NCI-H69 (cell line): ENCODE results near the gene BRD1.
"Not testable (repeated sequence)": the region's sequence is repeated elsewhere in the genome, so short reads cannot be mapped to it uniquely, and the experiment has no call there.

Experiments
- DNase-seq: peaks from one replicate; lab custom pipeline; 2025; lab: John Stamatoyannopoulos, UW

BRD1 gene

DNA sequence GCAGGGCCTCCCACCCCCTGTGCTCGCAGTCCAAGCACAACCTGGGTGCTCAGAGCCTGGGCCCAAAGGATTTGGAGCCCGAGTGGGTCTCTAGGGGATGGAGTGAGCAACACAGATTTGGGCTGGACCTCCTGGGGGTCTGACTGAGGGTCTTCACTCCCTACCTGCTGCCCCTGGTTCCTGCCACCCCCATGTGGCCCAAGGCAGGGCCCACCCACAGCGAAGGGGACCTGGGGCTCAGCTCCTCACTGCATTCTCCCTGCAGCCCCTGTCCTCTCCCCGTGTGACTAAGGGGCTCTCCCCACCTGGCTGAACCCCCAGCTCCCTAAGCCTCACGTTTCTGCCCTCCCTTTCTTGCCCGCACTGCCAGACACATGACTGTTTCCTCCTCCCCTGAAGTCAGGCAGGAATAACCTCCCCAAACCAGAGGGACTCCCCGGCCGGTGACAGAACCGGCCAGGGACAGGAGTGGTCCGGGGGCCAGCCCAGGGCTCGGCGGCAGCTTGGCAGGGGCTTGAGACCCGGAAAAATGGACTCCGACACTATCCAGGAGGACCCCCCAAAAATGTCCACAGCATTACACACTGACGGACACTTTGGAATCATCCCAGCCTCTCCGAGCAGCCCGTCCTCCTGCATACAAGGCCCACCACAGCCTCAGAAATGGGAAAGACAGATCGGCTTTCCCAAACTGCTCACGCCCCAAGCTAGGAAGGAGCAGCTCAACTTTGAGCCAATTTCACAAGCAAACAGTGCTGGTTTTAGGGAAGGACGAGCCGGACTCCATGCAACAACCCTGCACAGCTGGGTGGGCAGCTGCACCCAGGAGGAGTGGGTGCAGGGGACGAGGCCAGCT is 57.8 kb downstream of the BRD1 start:
- DNase-seq: no peak

DNA sequence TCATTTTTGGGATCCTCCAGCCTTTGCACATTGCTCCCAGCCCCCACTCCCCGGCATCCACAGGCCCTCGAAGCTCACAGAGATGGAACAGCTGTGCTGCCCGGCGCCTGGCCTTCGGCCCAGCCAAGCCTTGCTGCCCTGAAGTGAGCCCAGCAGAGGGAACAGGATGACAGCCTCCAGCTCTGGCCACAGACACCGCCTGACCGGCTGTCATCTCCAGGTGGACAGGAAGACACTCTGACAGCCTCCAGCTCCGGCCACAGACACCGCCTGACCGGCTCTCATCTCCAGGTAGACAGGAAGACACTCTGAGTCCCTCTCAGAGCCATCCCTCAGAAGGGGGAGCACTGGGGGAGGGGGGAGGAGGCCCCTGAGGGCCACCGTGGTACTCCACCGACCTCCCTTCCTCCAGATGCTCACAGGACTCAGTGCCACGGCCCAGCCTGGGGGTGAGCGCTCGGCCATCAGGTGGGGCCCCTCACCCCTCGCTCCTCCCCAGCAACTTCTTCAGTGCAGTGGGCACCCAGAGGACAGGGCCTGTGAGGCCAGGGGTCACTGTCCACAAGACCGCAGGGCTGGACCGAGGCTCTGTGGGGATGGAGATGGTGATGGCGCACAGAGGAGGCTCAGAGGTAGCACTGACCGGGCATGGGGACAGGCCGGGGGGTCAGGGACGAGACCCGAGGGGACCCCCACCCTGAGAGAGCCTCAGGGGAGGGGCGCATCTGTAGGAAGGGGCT is 58.6 kb downstream of the BRD1 start:
- no peak for DNase-seq

DNA sequence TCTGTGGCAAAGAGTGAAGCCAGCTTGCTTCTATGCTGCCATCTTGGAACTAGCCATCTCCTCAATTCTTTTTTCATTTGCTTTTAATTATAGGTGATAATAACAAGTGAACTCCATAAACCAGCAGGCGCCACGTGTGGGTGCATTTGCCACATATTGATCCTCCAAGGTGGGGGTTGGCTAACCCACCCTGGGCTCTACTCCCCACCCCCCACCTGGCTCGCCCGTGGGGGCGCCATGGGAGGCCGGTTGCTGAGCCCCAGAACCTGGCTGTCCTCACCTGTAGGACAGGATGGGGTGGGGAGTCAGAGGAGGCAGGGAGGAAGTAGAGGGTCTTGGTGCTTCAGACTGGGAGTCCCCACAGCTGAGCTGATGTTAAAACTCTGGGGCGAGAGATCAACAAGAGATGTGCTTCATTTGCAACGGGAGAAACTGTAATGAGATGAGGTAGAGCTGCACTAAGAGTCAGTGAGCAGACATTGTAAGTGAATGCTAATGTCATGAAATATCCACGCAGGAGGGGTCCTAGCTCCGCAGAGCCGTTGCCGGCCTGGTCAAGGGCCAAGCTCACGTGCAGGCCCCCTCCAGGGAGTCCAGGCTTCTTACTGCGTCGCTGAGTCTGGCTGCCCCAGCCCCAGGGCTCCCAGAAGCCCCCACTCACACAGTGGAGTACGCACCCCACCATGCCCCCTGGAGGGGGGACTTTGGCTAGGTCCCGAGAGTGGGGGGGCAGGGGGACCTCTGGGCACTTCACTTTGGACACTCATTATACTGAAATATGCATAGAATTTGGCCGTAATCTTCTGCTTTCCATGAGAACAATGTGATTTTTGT is 59.4 kb downstream of the BRD1 start:
- DNase-seq: no peak

DNA sequence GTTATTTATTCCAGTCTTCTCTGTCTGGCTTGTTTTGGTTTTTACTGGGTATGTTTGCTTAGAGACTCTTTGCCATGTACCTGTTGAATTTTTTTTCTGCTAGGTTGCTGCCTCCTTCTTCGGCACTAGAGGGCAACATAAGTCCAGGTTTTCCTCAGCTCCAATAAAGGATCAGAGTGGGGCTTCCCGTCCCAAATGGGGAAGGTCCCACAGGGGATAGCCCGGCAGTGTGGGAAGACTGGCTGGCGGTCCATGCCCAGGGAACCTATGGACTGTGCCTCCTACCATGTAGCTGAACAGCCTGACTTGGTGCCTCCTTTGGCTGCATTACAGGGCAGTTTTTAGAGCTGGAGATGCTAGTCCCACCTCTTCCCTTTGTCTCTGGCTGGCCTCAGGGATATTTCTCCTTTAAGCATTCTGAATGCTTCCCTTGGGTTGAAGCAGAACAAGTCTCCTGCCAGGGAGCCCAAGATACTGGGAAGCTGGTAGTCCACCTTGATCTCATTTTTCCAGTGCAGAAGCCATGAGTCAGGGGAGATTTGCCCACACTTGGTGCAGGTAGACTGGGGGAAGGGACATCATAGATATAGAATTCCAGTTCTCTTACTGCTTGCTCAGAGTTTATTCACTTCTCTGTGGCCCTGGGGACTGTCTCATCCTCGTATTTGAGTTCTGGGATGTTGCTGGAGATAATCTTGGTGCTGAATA is 60.2 kb downstream of the BRD1 start:
- DNase-seq: peak; percentile 62

- peak; percentile 63 for DNase-seq
Observed at GRCh38 chr22:49765951-49766350, 61.7 kb downstream of the BRD1 start.

DNA sequence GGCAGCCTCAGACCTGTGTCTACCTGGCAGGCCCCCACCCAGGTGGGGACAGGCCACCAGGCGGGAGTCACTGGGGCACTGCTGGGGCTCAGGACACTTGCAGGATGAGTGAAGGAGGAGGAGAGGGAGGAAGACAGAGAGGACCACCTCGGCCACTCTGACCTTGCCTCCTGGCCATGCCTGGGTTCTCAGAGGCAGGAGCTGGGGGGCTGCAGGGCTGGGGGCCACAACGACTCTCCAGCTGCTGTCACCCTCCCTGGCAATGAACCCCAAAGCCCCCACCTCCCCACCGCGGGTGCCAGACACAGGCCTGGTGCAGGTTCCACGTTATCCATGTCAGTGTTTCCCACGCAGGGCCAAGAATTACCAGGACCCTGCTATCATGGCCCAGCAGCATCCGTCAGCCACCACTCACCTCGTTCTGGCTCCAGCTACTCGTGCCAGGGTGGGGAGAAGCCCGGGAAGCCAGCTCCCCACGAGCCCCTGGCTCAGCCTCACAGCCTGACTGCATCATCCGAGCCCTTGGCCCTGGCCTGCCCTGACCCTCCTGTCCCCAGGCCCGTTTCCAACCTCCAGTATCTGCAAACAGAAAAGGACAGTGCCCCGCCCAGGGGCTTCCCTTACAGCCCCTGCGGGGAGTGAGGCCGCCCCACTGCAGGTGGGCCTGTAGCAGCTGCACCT is 62.4 kb downstream of the BRD1 start:
- DNase-seq: peak; percentile 63

GRCh38 chr22:49764127-49764581 is 63.5 kb downstream of the BRD1 start:
- no peak for DNase-seq

GRCh38 chr22:49763696-49764095 is 64.0 kb downstream of the BRD1 start:
- DNase-seq: no peak

- DNase-seq: peak; percentile 11
Observed at GRCh38 chr22:49763138-49763537, 64.5 kb downstream of the BRD1 start.

DNA sequence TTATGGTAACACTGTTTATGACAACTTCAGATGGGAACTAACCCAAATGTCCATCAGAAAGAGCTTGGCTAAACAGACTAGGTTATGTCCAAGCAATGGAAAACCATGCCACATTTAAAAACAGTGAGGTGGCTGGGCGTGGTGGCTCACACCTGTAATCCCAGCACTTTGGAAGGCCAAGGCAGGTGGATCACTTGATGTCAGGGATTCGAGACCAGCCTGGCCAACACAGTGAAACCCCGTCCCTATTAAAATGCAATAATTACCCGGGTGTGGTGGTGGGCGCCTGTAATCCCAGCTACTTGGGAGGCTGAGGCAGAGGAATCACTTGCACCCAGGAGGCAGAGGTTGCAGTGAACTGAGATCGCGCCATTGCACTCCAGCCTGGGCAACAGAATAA is 65.1 kb downstream of the BRD1 start:
- not testable (repeated sequence) for DNase-seq

DNA sequence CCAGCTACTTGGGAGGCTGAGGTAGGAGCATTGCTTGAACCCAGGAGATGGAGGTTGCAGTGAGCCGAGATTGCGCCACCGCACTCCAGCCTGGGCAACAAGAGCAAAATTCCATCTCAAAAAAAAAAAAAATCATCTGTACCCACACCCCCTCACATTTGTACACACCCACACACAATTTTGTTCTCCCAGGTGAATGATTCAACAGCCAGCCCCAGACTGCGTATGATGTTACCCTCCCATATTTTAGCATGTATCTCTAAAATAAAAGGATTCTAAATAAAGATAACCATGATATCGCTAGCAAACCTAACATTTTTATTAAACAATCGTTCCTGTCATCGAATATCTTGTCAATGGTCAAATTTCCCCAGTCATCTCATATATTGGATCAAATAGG is 65.8 kb downstream of the BRD1 start:
- DNase-seq: no peak

DNA sequence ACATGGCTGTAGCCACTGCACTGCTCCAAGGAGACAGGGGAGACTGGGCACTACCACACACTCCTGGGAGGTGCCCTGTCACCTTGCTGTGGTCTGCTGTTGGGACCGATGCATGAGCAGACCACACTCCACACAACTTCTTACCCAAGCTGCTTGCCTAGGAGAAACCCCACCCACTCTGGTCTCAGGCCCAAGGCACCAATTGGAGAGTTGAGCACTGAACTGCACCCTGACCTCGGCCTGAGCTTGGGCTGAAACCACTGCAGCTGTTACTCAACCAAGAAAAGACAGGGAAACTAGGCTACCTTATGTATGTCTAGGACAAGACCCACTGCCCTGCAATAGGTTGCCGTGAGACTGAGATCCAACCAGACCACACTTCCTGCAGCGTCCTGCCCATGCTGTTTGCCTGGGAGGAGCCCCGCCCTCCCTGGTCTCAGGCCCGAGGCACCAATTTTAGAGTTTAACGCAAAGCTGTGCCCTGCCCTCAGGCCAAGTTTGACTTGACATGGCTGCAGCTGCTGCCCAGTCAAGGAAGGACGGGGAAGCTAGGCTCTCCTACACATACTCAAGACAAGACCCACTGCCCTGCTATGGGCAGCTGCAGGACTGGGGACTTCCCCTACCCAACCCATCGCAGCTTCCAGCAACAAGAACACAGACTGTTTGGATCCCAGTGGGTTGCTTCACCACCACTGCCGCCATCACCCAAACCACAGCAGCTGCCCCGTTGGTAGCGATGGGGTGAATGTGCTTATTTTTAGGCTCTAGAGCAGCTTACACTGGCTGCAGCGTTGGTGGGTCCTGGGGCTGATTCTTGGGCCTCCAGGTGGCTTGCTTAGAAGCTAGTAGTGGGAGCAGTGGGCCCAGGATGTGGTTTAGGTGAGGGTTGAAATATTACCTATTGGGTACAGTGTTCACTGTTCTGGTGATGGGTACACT is 66.8 kb downstream of the BRD1 start:
- peak; percentile 69 for DNase-seq

GRCh38 chr22:49760280-49760629 is 67.4 kb downstream of the BRD1 start:
- peak; percentile 94 for DNase-seq

DNA sequence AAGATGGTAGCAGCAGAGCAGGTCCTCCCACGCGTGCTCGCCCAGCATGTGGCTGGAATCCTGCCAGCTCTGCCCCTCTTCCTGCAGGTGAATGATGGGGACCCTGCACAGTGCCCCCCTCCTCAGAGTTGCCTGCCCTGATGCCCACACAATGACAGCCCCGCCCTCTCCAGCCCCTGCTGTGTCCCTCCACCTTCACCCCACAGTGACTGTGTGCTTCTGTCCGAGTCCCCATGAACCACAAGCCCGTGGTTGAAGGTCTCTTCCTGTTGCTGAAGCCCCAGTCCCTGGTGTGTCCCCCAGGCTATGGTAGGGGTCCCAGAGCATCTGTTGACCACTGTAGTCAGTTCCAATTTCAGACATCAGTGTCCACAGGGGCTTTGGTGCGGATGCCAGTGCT is 71.0 kb downstream of the BRD1 start:
- DNase-seq: no peak

DNA sequence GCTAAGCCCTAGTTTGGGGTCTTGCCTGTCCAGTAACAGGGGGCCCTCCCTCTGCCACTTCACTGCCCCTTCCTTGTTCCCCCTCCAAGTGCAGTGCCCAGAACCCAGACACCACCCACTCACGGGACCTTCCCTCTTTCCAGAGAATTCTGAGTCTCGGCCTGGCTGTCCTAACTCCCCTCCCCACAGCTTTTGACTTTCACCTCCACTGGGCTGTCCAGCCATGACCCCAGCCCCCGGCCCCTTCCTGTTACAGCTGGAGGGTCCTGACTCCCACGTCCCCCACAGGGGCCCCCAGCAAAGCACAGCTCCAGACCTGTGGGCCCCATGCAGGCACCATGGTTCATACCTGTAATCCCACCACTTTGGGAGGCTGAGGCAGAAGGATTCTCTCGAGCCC is 71.5 kb downstream of the BRD1 start:
- no peak for DNase-seq

DNA sequence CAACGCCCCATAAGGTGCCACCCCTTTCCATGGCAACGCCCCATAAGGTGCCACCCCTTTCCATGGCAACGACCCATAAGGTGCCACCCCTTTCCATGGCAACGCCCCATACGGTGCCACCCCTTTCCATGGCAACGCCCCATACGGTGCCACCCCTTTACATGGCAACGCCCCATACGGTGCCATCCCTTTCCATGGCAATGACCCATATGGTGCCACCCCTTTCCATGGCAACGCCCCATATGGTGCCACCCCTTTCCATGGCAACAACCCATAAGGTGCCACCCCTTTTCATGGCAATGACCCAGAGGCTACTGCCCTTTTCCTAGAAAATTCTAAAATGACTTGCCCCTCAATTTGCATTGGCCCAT is 72.1 kb downstream of the BRD1 start:
- peak; percentile 24 for DNase-seq

GRCh38 chr22:49754696-49755630 is 72.7 kb downstream of the BRD1 start:
- DNase-seq: no peak

GRCh38 chr22:49753961-49754695 is 73.5 kb downstream of the BRD1 start:
- peak; percentile 51 for DNase-seq
